ENCODE results near the gene PRRC2C.
"Not testable (repeated sequence)": the region's sequence is repeated elsewhere in the genome, so short reads cannot be mapped to it uniquely, and the experiment has no call there.

The PRRC2C gene

GRCh38 chr1:171485375-171486047 lies at the start of gene PRRC2C:
Gene PRRC2C (plus strand): TSS chr1:171485530. CDS start chr1:171512089, 26,559 bp downstream.
- DNase-seq (ENCODE audit: low read depth in 3 of 3) = peak; percentile 82 to 93 (median 86)

- no peak for DNase-seq (ENCODE audit: low read depth in 3 of 3)
Observed at GRCh38 chr1:171438441-171438840, 46.9 kb upstream of the PRRC2C start.

- DNase-seq (ENCODE audit: low read depth in 3 of 3) = not testable (repeated sequence)
Observed at GRCh38 chr1:171440201-171440600, 45.1 kb upstream of the PRRC2C start.

- DNase-seq (ENCODE audit: low read depth in 3 of 3) = not testable (repeated sequence)
Observed at GRCh38 chr1:171441278-171441895, 43.9 kb upstream of the PRRC2C start.

GRCh38 chr1:171446386-171446785 lies 38.9 kb upstream of the PRRC2C start:
- no peak for DNase-seq (ENCODE audit: low read depth in 3 of 3)

- no peak for DNase-seq (ENCODE audit: low read depth in 3 of 3)
Observed at GRCh38 chr1:171455967-171456366, 29.4 kb upstream of the PRRC2C start.

GRCh38 chr1:171457412-171457811 lies 27.9 kb upstream of the PRRC2C start:
- DNase-seq (ENCODE audit: low read depth in 3 of 3) = no peak

- no peak for DNase-seq (ENCODE audit: low read depth in 3 of 3)
Observed at GRCh38 chr1:171460018-171460620, 25.2 kb upstream of the PRRC2C start.

GRCh38 chr1:171467626-171468025 lies 17.7 kb upstream of the PRRC2C start:
- DNase-seq (ENCODE audit: low read depth in 3 of 3) = no peak

- DNase-seq (ENCODE audit: low read depth in 3 of 3) = no peak
Observed at GRCh38 chr1:171468120-171468750, 17.1 kb upstream of the PRRC2C start.

GRCh38 chr1:171470726-171471125 lies 14.6 kb upstream of the PRRC2C start:
- no peak for DNase-seq (ENCODE audit: low read depth in 3 of 3)

- DNase-seq (ENCODE audit: low read depth in 3 of 3) = no peak
Observed at GRCh38 chr1:171472183-171472647, 13.1 kb upstream of the PRRC2C start.

- DNase-seq (ENCODE audit: low read depth in 3 of 3) = no peak
Observed at GRCh38 chr1:171476829-171477228, 8.5 kb upstream of the PRRC2C start.

- DNase-seq (ENCODE audit: low read depth in 3 of 3) = no peak
Observed at GRCh38 chr1:171477804-171478203, 7.5 kb upstream of the PRRC2C start.

- DNase-seq (ENCODE audit: low read depth in 3 of 3) = no peak
Observed at GRCh38 chr1:171480035-171480434, 5.3 kb upstream of the PRRC2C start.

GRCh38 chr1:171484760-171485374 lies 463 bp upstream of the PRRC2C start:
- no peak for DNase-seq (ENCODE audit: low read depth in 3 of 3)

GRCh38 chr1:171486048-171486519 lies 754 bp downstream of the PRRC2C start:
- peak in 2 of 3 donors; percentile 50 for DNase-seq (ENCODE audit: low read depth in 3 of 3)

GRCh38 chr1:171487038-171487437 lies 1.7 kb downstream of the PRRC2C start:
- no peak for DNase-seq (ENCODE audit: low read depth in 3 of 3)

- DNase-seq (ENCODE audit: low read depth in 3 of 3) = no peak
Observed at GRCh38 chr1:171488190-171488929, 3.0 kb downstream of the PRRC2C start.

- DNase-seq (ENCODE audit: low read depth in 3 of 3) = no peak
Observed at GRCh38 chr1:171494076-171494475, 8.7 kb downstream of the PRRC2C start.

- DNase-seq (ENCODE audit: low read depth in 3 of 3) = no peak
Observed at GRCh38 chr1:171495444-171495843, 10.1 kb downstream of the PRRC2C start.

All from stimulated activated CD4-positive, alpha-beta T cell treated with anti-CD3 and anti-CD28 coated beads, TNF-alpha, amount 100 ng/mL, for 48 hours (primary cell).